GM18502 (cell line): ENCODE data around the gene CRIP1.

Experiments used
- ATAC-seq: cut with Tn5 transposase; IDR thresholded peaks from one replicate; pipeline ENCODE4 v1.9.1; 2021; ENCODE audit warnings: mild to moderate bottlenecking; ENCODE audit not compliant: unreplicated experiment, poor library complexity

Gene CRIP1

GRCh38 chr14:105529569-105530284 is 43.0 kb downstream of the CRIP1 start:
- no peak for ATAC-seq

DNA sequence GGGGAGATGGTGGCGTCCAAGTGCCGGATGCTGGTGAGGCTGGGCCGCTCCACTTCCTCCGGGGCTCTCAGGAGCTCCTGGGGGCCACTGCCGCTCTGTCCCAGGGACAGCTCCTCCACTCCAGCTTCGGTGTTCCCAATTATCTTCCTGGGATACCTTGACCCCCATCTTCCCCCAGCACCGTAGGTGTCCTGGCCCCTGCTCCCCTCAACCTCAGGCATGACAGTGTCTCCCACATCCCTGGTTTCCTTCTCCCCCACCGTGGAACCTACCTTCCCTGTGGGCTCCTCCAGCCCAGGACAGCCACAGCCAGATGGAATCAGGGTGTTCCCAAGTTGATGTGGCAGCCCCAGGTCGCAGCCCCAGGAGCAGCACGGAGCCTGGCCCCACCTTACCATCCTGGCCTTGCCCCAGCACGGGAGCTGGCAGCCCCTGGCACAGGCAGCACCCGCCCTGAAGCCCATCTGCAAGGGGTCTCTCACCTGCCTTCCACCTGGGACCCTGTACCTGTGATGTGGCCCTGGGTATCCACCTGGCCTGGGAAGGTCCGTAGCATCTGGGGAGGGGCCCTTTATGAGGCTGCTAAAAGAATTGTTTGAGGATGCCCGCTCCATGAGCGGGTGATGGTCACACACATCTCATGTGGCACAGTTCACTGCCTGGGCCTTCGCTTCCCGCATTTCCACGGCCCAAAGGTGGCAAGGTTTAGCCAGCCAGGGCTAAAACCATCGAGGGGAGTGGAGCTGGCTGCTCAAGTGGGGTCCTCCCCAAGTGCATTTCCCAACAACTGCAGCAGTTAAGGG is 43.8 kb downstream of the CRIP1 start:
- ATAC-seq: no peak

DNA sequence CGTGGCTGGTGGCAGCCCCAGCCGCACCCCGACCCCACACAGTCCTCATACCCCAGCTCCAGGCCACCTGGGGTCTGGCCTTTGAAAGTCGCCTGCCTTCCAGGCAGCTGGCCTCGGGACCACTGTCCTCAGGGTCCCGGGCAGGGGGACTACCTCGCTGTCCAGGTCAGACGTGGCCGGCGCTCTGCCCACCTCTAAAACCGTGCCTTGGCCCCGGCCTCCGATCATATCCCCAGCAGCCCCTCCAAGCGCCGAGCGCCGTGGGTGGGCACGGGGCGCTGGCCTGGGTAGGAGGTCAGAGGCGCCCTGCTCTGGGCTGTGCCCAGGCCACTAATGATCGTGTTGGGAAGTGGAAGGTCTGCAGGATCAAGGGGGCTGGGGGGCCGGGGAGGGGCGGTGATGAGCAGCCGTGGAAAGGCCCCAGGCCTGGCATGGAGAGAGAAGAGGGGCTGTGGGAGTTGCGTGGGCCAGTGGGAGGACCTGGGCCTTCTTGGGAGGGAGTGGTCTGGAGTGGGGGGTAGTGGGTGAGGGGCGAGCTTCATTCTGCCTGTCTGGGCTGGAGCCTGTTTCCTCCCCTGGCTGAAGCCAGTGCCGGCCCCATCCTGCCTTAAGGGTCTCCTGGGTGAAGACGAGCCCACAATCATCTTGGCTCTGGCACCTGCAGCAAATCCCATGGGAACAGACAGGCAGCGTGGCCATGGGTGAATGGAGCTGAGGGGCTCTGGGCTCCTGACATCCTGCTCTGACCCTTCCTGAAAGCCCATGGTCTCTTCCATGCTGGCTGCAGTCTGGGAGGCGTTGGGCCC is 44.6 kb downstream of the CRIP1 start:
- ATAC-seq: no peak

GRCh38 chr14:105531894-105532623 is 45.4 kb downstream of the CRIP1 start:
- no peak for ATAC-seq

DNA sequence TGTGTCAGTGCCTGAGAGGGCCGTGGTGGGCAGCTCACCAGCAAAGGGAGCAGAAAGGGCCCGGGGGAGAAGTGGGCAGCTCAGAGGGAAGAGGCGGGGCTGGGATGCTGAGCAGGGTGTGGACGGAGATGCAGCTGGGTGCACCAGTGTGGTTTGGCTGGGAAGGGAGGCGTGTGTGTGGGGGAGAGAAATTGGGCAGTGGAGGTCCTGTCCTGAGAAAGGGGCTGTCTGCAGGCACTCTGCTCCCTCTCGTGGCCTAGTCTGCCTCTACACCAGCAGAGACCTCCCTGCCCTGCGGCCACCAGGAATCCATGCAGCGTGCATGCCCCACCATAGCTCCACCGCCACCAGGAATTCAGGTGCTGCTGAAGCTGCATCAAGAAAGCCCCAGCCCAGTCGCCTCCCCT is 46.1 kb downstream of the CRIP1 start:
- ATAC-seq: no peak

- no peak for ATAC-seq
Observed at GRCh38 chr14:105533391-105533790, 46.7 kb downstream of the CRIP1 start.

- ATAC-seq: no peak
Observed at GRCh38 chr14:105533811-105534498, 47.3 kb downstream of the CRIP1 start.

DNA sequence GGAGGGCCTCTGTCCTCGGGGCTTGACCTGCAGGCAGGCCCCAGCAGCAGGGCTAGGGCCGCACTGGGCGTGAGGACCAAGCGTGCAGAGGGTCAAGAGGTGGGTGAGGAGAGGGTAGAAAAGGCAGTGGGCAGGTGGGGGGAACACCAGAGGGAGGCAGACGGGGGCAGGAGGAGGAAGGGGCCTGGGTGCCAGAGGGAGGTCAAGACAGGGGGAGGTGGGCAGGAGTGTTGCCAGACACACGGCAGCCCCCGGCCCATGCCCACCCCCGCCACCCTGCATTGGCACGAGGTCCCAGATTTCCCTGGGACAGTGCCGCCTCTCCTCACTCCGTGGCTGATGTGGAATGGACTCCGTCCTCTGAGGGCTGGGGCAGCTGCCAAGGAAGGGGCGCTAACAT is 47.9 kb downstream of the CRIP1 start:
- ATAC-seq: no peak

DNA sequence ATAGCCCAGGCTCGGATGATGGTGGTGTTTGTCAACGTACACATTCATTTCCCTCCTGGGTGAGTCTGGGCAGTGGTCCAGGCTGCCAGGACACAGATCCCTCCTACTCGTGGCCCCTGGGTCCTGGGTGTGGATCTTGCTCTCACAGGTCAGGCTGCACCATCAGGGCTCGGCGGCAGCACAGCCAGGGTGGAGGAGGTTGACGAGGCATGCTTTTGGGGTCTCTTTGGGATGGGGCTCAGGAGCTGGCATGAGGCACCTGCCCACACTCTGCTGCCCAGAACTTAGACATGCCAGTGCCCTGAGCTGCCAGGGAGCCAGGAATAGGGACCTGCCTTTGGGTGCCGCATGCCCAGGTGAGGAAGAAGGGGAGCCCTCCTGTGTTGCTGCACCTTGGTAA is 49.4 kb downstream of the CRIP1 start:
- ATAC-seq: no peak

GRCh38 chr14:105536691-105537579 is 50.2 kb downstream of the CRIP1 start:
- ATAC-seq: no peak

DNA sequence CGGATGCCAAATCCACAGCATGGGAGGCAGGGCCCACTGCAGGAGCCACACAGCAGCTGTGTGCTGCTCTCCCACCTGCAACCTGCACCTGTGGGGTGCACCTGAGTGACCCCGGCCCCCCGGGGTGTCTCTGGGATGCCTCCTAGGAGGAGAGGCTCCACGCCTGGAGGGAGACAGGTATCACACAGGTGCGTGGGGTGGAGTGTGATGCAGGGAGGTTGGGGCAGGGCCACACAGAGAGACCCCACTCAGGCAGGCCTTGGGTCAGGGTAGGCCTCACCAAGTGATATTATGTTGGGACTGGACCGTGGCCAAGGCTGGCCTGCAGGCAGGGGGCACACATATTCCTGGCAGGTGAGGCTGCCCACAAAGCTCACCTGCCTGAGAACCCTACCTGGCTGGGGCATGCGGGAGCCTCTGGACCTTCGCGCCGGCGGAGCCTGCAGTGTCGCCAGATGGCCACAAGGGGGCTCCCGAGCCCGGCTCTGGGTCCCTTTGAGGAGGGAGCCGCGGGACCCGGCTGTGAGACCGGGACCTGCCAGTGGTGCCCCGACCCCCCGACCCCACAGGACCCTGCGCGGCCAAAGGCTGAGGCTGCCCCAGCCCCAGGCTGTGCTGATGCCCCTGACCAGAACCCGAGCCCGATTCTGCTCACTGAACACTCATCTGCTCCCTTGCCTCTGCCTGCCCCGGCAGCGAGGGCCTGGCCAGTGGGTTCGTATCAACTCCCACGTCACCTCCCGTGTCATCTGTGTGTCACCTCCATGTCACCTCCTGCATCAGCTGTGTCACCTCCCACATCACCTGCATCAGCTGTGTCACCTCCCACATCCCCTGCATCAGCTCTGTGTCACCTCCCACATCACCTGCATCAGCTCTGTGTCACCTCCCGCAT is 51.1 kb downstream of the CRIP1 start:
- no peak for ATAC-seq
